ENCODE results near the gene MAML3.

Gene MAML3

DNA sequence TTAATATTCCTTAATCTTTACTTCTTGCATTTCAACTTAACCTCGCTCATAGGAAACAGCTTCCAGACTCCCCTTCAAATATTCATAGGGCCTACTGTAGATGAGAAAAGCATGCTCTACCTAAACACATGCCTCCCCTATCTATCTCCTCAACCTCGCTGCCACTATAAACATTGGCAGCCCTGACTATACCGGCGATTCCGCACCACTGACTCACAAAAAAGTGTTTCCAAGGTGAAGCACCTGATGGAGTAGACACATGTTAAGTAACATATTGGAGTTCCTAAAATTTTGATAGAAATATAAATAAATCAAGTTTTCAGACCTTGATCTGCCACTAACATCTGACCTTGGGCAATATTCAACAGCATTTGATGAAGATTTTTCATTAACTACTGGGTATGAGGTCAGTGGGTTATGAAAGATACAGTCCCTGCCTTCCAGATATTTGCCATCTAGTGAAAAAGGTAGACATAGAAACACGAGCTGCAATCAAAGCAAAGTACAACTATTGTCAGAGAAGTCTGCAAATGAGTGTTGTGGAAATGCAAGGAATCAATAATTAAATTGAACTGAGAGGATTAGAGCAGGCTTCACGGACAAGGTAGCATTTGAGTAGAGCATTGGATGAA lies 184.2 kb downstream of the MAML3 start:
- ChIA-PET CTCF (interaction anchor here (1.0 kb wide), 1 partner anchor 9 kb away, joined by 3 read pairs; no protein-coding TSS in a partner anchor), POLR2A (interaction anchor here (0.6 kb wide), 1 partner anchor 550 kb away, joined by 3 read pairs; no protein-coding TSS in a partner anchor)

DNA sequence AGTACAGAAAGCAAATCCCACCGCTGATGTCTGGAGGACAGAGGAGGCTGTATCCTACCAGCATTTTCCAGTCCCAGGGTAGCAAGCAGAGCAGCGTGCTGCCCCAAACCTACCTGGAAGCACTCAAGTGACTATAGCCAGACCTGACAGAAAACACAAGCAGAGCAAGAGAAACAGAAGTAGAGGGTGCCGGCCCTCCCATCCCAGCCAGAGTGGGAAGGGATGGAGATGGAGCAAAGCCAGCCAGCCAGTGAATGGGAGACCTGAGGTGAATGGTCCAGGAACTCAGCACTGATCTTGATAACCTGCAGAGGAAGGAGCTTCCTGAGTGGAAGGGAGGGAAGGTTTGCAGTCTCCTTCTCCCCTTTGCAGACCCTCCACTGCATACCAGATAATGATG lies 185.2 kb downstream of the MAML3 start:
- Histone ChIP-seq H3K9me3 (ENCODE audit: control extremely low read depth in 1 of 5, control insufficient read depth in 4 of 5, insufficient read depth in 2 of 5, low read depth in 1 of 5, low read length in 4 of 5) (no peaks in the 10 kb centered on the region), H3K27ac (ENCODE audit: insufficient read depth in 1 of 2, low read depth in 1 of 2, low read length in 2 of 2, poor library complexity in 1 of 2, severe bottlenecking in 2 of 2) (no peak overlapping the region), H3K27me3 (replicated peaks in 2 of 5; ENCODE audit: control insufficient read depth in 4 of 5, insufficient read depth in 5 of 5, low read length in 4 of 5) (no peaks in the 10 kb centered on the region), H3K4me3 (ENCODE audit: control insufficient read depth in 1 of 7, extremely low read depth in 1 of 7, insufficient read depth in 4 of 7, low read depth in 2 of 7, low read length in 6 of 7) (no peak overlapping the region), H3K4me1 (ENCODE audit: control extremely low read depth in 1 of 4, control insufficient read depth in 4 of 4, insufficient read depth in 4 of 4, low read length in 3 of 4) (peaks cover 0 to 71% (median 35%) of the 10 kb centered on the region in 4 experiments), H3K36me3 (ENCODE audit: control insufficient read depth in 4 of 4, insufficient read depth in 4 of 4, low read length in 3 of 4) (no peaks in the 10 kb centered on the region)
- ChIA-PET CTCF (no interaction called here), POLR2A (no interaction called here)
- 86% methylated on average over 3 of the region's 3 CpGs for WGBS (ENCODE audit: insufficient coverage)
- DNase-seq, result no peak

More for the DNA sequence above, 184.2 kb downstream of the MAML3 start:
- Histone ChIP-seq H3K9me3 (ENCODE audit: control extremely low read depth in 1 of 5, control insufficient read depth in 4 of 5, insufficient read depth in 2 of 5, low read depth in 1 of 5, low read length in 4 of 5) (no peaks in the 10 kb centered on the region), H3K36me3 (ENCODE audit: control insufficient read depth in 4 of 4, insufficient read depth in 4 of 4, low read length in 3 of 4) (no peaks in the 10 kb centered on the region), H3K4me3 (ENCODE audit: control insufficient read depth in 1 of 7, extremely low read depth in 1 of 7, insufficient read depth in 4 of 7, low read depth in 2 of 7, low read length in 6 of 7) (no peak overlapping the region), H3K27ac (ENCODE audit: insufficient read depth in 1 of 2, low read depth in 1 of 2, low read length in 2 of 2, poor library complexity in 1 of 2, severe bottlenecking in 2 of 2) (no peak overlapping the region), H3K4me1 (ENCODE audit: control extremely low read depth in 1 of 4, control insufficient read depth in 4 of 4, insufficient read depth in 4 of 4, low read length in 3 of 4) (peaks cover 0 to 75% (median 33%) of the 10 kb centered on the region in 4 experiments), H3K27me3 (replicated peaks in 2 of 5; ENCODE audit: control insufficient read depth in 4 of 5, insufficient read depth in 5 of 5, low read length in 4 of 5) (no peaks in the 10 kb centered on the region)
- no peak for DNase-seq
- 75% methylated on average over 3 of the region's 7 CpGs for WGBS (ENCODE audit: insufficient coverage)

DNA sequence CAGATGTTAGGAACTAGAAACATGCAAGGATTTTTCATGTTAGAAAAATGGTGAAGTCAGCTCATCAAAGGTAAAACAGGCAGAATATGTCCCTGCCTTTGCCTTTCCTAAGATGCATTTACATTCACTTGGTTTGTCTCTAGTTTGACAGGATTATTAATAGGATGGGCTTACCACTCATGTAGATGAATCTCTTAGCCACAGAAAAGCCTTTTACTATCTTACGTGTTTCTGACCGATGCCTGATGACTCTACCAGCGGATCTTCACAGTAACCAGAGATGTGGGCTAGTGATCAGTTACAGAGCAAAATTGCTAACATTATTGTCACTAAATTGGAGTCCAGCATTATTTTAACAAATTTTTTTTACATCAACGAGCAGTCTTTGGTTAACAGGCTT lies 187.6 kb downstream of the MAML3 start:
- Histone ChIP-seq H3K4me3 (ENCODE audit: control insufficient read depth in 1 of 7, extremely low read depth in 1 of 7, insufficient read depth in 4 of 7, low read depth in 2 of 7, low read length in 6 of 7) (no peak overlapping the region), H3K4me1 (ENCODE audit: control extremely low read depth in 1 of 4, control insufficient read depth in 4 of 4, insufficient read depth in 4 of 4, low read length in 3 of 4) (peaks cover 0 to 52% (median 32%) of the 10 kb centered on the region in 4 experiments), H3K27ac (ENCODE audit: insufficient read depth in 1 of 2, low read depth in 1 of 2, low read length in 2 of 2, poor library complexity in 1 of 2, severe bottlenecking in 2 of 2) (no peak overlapping the region), H3K27me3 (replicated peaks in 2 of 5; ENCODE audit: control insufficient read depth in 4 of 5, insufficient read depth in 5 of 5, low read length in 4 of 5) (no peaks in the 10 kb centered on the region), H3K9me3 (ENCODE audit: control extremely low read depth in 1 of 5, control insufficient read depth in 4 of 5, insufficient read depth in 2 of 5, low read depth in 1 of 5, low read length in 4 of 5) (no peaks in the 10 kb centered on the region), H3K36me3 (ENCODE audit: control insufficient read depth in 4 of 4, insufficient read depth in 4 of 4, low read length in 3 of 4) (peaks cover 0 to 3% (median 0%) of the 10 kb centered on the region in 4 experiments)
- POLR2A ChIA-PET, result no interaction called here
- no peak for DNase-seq
- 100% methylated on average over 2 of the region's 4 CpGs for WGBS (ENCODE audit: insufficient coverage)
- CTCF ChIA-PET, result interaction anchor here (2.0 kb wide), 1 partner anchor 12 kb away, joined by 4 read pairs; no protein-coding TSS in a partner anchor

DNA sequence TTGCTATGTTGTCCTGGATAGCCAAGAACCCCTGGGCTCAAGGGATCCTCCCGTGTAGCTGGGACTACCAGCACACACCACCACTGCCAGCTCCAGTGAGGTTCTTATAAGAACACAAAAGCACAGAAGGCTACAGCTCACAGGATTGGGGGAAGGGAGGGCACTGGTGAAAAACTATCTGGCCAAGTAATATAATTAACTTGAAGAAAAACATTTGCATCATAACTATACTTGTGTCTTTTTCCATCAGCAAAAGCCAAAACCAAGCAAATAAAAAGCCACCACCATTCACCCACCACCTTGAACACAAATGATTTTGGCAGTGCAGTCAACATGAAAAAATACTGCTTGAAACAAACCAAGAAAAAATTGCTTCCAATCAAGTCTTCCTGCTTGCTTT lies 188.2 kb downstream of the MAML3 start:
- no CpG with 5 or more reads among the region's 1 CpG for WGBS (ENCODE audit: insufficient coverage)
- POLR2A ChIA-PET, result no interaction called here
- Histone ChIP-seq H3K4me1 (ENCODE audit: control extremely low read depth in 1 of 4, control insufficient read depth in 4 of 4, insufficient read depth in 4 of 4, low read length in 3 of 4) (peaks cover 0 to 46% (median 28%) of the 10 kb centered on the region in 4 experiments), H3K9me3 (ENCODE audit: control extremely low read depth in 1 of 5, control insufficient read depth in 4 of 5, insufficient read depth in 2 of 5, low read depth in 1 of 5, low read length in 4 of 5) (no peaks in the 10 kb centered on the region), H3K36me3 (ENCODE audit: control insufficient read depth in 4 of 4, insufficient read depth in 4 of 4, low read length in 3 of 4) (peaks cover 0 to 3% (median 0%) of the 10 kb centered on the region in 4 experiments), H3K4me3 (ENCODE audit: control insufficient read depth in 1 of 7, extremely low read depth in 1 of 7, insufficient read depth in 4 of 7, low read depth in 2 of 7, low read length in 6 of 7) (no peak overlapping the region), H3K27ac (ENCODE audit: insufficient read depth in 1 of 2, low read depth in 1 of 2, low read length in 2 of 2, poor library complexity in 1 of 2, severe bottlenecking in 2 of 2) (peak overlapping the region in 1 of 2 experiments; percentile 2), H3K27me3 (replicated peaks in 2 of 5; ENCODE audit: control insufficient read depth in 4 of 5, insufficient read depth in 5 of 5, low read length in 4 of 5) (no peaks in the 10 kb centered on the region)
- CTCF ChIA-PET, result interaction anchor here (2.0 kb wide), 1 partner anchor 12 kb away, joined by 4 read pairs; no protein-coding TSS in a partner anchor
- no peak for DNase-seq

DNA sequence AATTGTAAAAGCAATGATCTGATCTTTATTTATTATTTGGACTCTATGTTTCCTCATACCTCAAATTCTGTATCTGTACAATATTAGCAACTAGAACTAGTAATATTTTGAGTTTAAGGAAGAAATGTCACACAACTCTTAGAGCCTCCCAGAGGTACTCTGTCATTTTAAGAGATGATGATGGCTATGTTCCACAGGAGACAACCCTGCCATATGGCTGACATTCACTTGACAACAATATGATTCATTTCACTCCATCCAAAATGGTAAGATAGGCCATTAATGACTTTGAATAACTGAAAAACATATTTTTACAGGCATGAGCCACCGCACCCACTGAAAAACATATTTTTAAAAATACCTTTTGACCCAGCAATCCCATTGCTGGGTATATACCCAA lies 190.3 kb downstream of the MAML3 start:
- Histone ChIP-seq H3K27me3 (replicated peaks in 2 of 5; ENCODE audit: control insufficient read depth in 4 of 5, insufficient read depth in 5 of 5, low read length in 4 of 5) (no peaks in the 10 kb centered on the region), H3K36me3 (ENCODE audit: control insufficient read depth in 4 of 4, insufficient read depth in 4 of 4, low read length in 3 of 4) (peaks cover 0 to 3% (median 0%) of the 10 kb centered on the region in 4 experiments), H3K27ac (ENCODE audit: insufficient read depth in 1 of 2, low read depth in 1 of 2, low read length in 2 of 2, poor library complexity in 1 of 2, severe bottlenecking in 2 of 2) (no peak overlapping the region), H3K9me3 (ENCODE audit: control extremely low read depth in 1 of 5, control insufficient read depth in 4 of 5, insufficient read depth in 2 of 5, low read depth in 1 of 5, low read length in 4 of 5) (no peaks in the 10 kb centered on the region), H3K4me1 (ENCODE audit: control extremely low read depth in 1 of 4, control insufficient read depth in 4 of 4, insufficient read depth in 4 of 4, low read length in 3 of 4) (peaks cover 0 to 34% (median 23%) of the 10 kb centered on the region in 4 experiments), H3K4me3 (ENCODE audit: control insufficient read depth in 1 of 7, extremely low read depth in 1 of 7, insufficient read depth in 4 of 7, low read depth in 2 of 7, low read length in 6 of 7) (no peak overlapping the region)
- no peak for DNase-seq
- WGBS (ENCODE audit: insufficient coverage), result no CpG with 5 or more reads among the region's 1 CpG
- POLR2A ChIA-PET, result no interaction called here
- CTCF ChIA-PET, result no interaction called here

DNA sequence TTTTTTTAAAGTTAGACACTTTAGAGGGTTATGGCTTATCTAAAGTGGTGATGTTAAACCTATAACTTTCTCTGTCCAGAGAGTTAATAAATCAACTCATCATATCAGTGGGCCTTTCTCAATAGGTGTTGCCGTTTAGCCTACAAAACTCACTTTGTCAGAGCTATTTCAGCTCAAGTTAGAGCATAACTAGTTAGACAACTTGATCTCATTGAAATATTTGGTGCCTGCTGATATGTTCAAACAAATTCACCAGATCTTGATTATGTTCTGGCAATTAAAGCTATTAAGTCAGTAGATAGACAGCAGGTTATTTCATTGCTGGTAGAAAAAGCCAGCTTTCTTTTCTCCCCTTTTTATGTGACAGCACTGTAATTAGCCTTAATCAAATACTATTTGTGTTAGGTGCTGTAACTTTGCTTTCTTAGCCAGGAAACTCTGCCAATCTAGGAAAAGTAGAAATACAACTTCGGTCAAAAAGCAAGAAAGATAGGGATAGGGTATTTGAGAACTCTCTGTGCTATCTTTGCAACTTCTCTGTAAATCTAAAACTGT lies 191.8 kb downstream of the MAML3 start:
- 100% methylated on average over 1 of the region's 2 CpGs for WGBS (ENCODE audit: insufficient coverage)
- Histone ChIP-seq H3K27me3 (replicated peaks in 2 of 5; ENCODE audit: control insufficient read depth in 4 of 5, insufficient read depth in 5 of 5, low read length in 4 of 5) (no peaks in the 10 kb centered on the region), H3K27ac (ENCODE audit: insufficient read depth in 1 of 2, low read depth in 1 of 2, low read length in 2 of 2, poor library complexity in 1 of 2, severe bottlenecking in 2 of 2) (no peak overlapping the region), H3K36me3 (ENCODE audit: control insufficient read depth in 4 of 4, insufficient read depth in 4 of 4, low read length in 3 of 4) (peaks cover 0 to 3% (median 0%) of the 10 kb centered on the region in 4 experiments), H3K4me1 (ENCODE audit: control extremely low read depth in 1 of 4, control insufficient read depth in 4 of 4, insufficient read depth in 4 of 4, low read length in 3 of 4) (peaks cover 0 to 26% (median 15%) of the 10 kb centered on the region in 4 experiments), H3K9me3 (ENCODE audit: control extremely low read depth in 1 of 5, control insufficient read depth in 4 of 5, insufficient read depth in 2 of 5, low read depth in 1 of 5, low read length in 4 of 5) (no peaks in the 10 kb centered on the region), H3K4me3 (ENCODE audit: control insufficient read depth in 1 of 7, extremely low read depth in 1 of 7, insufficient read depth in 4 of 7, low read depth in 2 of 7, low read length in 6 of 7) (no peak overlapping the region)
- DNase-seq, result no peak
- CTCF ChIA-PET, result interaction anchor here (1.0 kb wide), 1 partner anchor 69 kb away, joined by 3 read pairs; no protein-coding TSS in a partner anchor
- POLR2A ChIA-PET, result no interaction called here

DNA sequence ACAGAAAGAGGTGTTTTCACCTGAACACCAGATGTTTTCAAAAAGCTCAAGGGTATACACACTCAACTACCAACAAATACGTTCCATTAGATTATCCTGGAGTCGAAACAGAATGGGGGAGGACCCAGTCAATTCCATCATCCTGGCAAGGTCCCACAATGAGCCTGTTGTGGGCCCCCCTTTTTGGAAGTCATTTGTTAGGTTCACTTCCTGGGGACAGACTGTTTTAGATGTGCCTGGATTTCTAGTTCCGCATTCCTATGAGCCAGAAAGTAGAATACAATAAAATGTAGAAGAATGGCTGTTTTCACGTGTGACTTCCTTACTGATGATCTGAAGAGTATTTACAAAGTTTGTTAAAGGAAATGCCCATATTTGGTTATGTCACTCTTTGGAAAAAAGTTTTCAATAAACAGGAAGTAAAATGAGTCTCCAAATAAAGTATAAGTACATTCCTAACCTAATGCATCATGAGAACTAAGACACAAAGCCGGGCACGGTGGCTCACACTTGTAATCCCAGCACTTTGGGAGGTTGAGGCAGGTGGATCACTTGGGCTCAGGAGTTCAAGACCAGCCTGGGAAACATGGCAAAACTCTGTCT lies 192.5 kb downstream of the MAML3 start:
- H3K27me3 ChIP-seq (replicated peaks in 2 of 5; ENCODE audit: control insufficient read depth in 4 of 5, insufficient read depth in 5 of 5, low read length in 4 of 5), result no peaks in the 10 kb centered on the region
- peak in 2 of 3 donors; percentile 49 to 61 for DNase-seq
- peaks cover 0 to 23% (median 10%) of the 10 kb centered on the region in 4 experiments for H3K4me1 ChIP-seq (ENCODE audit: control extremely low read depth in 1 of 4, control insufficient read depth in 4 of 4, insufficient read depth in 4 of 4, low read length in 3 of 4)
- no peak overlapping the region for H3K27ac ChIP-seq (ENCODE audit: insufficient read depth in 1 of 2, low read depth in 1 of 2, low read length in 2 of 2, poor library complexity in 1 of 2, severe bottlenecking in 2 of 2)
- H3K9me3 ChIP-seq (ENCODE audit: control extremely low read depth in 1 of 5, control insufficient read depth in 4 of 5, insufficient read depth in 2 of 5, low read depth in 1 of 5, low read length in 4 of 5), result no peaks in the 10 kb centered on the region
- H3K4me3 ChIP-seq (ENCODE audit: control insufficient read depth in 1 of 7, extremely low read depth in 1 of 7, insufficient read depth in 4 of 7, low read depth in 2 of 7, low read length in 6 of 7), result no peak overlapping the region
- CTCF ChIA-PET, result interaction anchor here (1.0 to 1.9 kb wide), 2 partner anchors 10 to 68 kb away, joined by 3 to 5 read pairs; no protein-coding TSS in a partner anchor
- whole genome bisulfite sequencing (ENCODE audit: insufficient coverage), result 95% methylated on average over 3 of the region's 6 CpGs
- H3K36me3 ChIP-seq (ENCODE audit: control insufficient read depth in 4 of 4, insufficient read depth in 4 of 4, low read length in 3 of 4), result peaks cover 0 to 3% (median 0%) of the 10 kb centered on the region in 4 experiments
- POLR2A ChIA-PET, result no interaction called here
